ENCODE measurements around the gene DDX60.
"Not testable (repeated sequence)": the region's sequence is repeated elsewhere in the genome, so short reads cannot be mapped to it uniquely, and the experiment has no call there.

Gene DDX60, protein sequence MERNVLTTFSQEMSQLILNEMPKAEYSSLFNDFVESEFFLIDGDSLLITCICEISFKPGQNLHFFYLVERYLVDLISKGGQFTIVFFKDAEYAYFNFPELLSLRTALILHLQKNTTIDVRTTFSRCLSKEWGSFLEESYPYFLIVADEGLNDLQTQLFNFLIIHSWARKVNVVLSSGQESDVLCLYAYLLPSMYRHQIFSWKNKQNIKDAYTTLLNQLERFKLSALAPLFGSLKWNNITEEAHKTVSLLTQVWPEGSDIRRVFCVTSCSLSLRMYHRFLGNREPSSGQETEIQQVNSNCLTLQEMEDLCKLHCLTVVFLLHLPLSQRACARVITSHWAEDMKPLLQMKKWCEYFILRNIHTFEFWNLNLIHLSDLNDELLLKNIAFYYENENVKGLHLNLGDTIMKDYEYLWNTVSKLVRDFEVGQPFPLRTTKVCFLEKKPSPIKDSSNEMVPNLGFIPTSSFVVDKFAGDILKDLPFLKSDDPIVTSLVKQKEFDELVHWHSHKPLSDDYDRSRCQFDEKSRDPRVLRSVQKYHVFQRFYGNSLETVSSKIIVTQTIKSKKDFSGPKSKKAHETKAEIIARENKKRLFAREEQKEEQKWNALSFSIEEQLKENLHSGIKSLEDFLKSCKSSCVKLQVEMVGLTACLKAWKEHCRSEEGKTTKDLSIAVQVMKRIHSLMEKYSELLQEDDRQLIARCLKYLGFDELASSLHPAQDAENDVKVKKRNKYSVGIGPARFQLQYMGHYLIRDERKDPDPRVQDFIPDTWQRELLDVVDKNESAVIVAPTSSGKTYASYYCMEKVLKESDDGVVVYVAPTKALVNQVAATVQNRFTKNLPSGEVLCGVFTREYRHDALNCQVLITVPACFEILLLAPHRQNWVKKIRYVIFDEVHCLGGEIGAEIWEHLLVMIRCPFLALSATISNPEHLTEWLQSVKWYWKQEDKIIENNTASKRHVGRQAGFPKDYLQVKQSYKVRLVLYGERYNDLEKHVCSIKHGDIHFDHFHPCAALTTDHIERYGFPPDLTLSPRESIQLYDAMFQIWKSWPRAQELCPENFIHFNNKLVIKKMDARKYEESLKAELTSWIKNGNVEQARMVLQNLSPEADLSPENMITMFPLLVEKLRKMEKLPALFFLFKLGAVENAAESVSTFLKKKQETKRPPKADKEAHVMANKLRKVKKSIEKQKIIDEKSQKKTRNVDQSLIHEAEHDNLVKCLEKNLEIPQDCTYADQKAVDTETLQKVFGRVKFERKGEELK (N-terminal part only)

DNA sequence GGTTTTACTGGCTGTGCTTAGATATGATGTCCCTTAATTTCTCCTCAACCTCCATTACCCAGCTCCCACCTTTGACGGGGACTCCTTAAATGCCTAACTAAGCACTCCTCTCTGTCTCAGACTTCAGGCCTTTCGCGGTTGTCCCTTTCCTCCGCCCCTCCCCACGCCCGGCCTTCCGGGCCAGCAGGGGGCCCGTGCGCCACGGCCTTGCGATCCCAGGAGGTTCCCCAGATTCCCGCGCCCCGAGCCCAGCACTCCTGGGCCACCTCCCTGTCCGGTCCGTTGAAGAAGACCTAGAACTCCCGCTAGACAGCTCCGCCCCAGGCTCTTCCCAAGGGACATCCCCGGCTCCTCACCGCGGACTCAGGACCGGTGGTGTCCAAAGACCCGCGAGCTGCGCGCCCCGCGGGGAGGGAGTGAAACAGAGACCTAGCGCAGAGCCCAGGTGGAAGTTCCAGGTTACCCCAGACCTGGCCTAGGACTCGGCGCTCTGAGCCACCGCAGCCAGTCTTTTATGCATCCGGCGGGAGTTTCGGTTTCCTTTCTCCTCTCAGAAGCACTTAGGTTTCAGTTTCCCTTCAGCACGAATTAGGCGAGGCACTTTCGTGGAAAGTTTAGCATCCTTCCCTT is at the start of gene DDX60:
DDX60 (minus strand) TSS at position 487 of the 630 bp plus-strand sequence. CDS start 7,493 bp downstream, outside the sequence.
- H3K27ac Mint-ChIP-seq, result peak within 1 kb of the TSS; percentile 98
- H3K9me3 Mint-ChIP-seq, result no peaks in the 10 kb centered on the region
- H3K4me1 Mint-ChIP-seq (ENCODE audit: low read depth), result peaks cover 6% of the 10 kb centered on the region
- intact Hi-C loops (cut with micrococcal nuclease), result loop anchor here (5.0 kb wide), 1 partner anchor 159 kb away; no protein-coding TSS in a partner anchor
- no peaks in the 10 kb centered on the region for H3K27me3 Mint-ChIP-seq
- peaks cover 6% of the 10 kb centered on the region for H3K36me3 Mint-ChIP-seq (ENCODE audit: low read depth)
- peak within 1 kb of the TSS; percentile 89 for H3K4me3 Mint-ChIP-seq

DNA sequence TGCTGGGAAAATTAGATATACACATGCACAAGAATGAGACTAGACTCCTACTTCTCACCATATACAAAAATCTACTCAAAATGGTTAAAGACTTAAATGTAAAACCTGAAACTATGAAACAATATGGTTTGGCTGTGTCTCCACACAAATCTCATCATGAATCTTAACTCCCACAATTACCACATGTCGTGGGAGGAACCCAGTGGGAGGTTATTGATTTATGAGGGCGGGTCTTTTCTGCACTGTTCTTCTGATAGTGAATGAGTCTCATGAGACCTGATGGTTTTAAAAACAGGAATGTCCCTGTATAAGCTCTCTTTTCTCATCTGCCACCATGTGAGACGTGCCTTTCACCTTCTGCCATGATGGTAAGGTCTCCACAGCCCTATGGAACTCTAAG is 48.5 kb upstream of the DDX60 start:
- intact Hi-C loops (cut with micrococcal nuclease), result no loop called here
- peaks cover 10% of the 10 kb centered on the region for H3K9me3 Mint-ChIP-seq
- H3K27me3 Mint-ChIP-seq, result no peaks in the 10 kb centered on the region
- no peak overlapping the region for H3K27ac Mint-ChIP-seq
- no peak overlapping the region for H3K4me3 Mint-ChIP-seq
- H3K4me1 Mint-ChIP-seq (ENCODE audit: low read depth), result no peaks in the 10 kb centered on the region
- peaks cover 78% of the 10 kb centered on the region for H3K36me3 Mint-ChIP-seq (ENCODE audit: low read depth)

DNA sequence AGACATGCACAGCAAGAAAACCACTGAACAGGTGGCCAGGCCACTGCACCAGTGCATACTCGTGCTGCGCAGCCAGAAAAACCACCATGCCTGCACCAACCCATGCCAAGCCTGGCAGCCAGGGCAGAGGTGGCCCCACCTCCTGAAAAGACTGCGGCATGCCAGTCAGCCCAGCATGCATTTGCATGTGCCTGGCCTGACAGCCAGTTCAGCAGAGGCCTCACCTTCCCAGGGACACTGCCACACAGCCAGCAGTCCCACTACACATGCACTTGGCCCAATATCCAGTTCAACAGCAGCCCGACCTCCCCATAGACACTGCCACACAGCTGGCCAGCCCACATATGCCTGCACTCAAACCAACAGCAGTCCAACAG is 43.5 kb upstream of the DDX60 start:
- Mint-ChIP-seq H3K9me3 (peaks cover 6% of the 10 kb centered on the region), H3K27me3 (no peaks in the 10 kb centered on the region), H3K36me3 (ENCODE audit: low read depth) (peaks cover 84% of the 10 kb centered on the region), H3K4me1 (ENCODE audit: low read depth) (no peaks in the 10 kb centered on the region), H3K27ac (no peak overlapping the region), H3K4me3 (no peak overlapping the region)
- intact Hi-C loops (cut with micrococcal nuclease), result no loop called here

DNA sequence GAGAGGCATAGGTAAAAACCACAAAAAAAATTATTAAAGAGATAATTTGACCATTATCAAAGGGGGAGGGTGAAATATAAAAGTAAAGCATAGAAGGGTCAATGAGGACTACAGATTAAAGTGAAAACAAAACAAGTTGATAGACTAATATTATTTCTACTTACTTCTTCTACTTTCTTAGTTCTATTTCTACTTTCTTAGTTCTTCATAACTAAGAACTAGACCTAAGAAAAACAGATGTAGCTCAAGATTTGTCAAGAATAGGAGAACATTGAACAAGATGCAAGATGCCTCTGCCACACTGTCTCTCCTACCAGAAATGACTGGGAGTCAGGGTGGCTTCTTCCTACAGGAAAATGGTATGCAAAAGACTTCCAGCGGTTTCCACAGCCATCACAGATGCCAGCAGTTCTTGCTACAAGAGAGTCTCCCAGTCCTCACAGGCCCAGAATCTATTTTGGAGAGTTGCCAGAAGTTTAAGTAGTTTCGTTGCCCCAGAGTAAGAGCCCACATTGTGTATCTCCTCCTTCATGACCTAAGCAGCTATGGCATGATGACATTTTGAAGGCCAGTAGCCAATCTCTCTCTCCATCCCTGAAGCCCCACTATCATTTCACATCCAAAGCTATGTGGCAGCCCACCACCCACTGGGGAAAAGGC is 42.9 kb upstream of the DDX60 start:
- Mint-ChIP-seq H3K4me1 (ENCODE audit: low read depth) (no peaks in the 10 kb centered on the region), H3K4me3 (no peak overlapping the region), H3K27me3 (no peaks in the 10 kb centered on the region), H3K9me3 (peaks cover 6% of the 10 kb centered on the region), H3K36me3 (ENCODE audit: low read depth) (peaks cover 87% of the 10 kb centered on the region), H3K27ac (no peak overlapping the region)
- intact Hi-C loops (cut with micrococcal nuclease), result no loop called here

DNA sequence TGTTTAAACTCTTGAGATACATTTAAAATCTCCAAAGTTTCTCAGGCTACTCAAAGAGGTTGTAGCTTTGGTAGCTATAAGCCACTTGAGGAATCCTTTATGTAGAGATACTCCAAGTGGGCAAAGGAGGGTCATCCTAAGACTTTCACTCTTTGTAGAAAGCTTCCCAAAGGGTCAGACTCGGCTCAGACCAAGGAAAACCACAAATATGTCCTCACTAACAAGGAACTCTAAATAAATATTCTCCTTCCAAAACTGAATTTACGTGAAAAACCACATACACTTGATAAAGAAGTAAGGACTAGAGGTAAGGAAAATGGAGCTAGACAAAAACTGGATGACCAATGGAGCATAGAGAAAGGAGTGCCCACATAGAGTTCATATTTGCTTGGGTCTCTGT is 41.7 kb upstream of the DDX60 start:
- H3K27ac Mint-ChIP-seq, result no peak overlapping the region
- intact Hi-C loops (cut with micrococcal nuclease), result no loop called here
- H3K9me3 Mint-ChIP-seq, result peaks cover 6% of the 10 kb centered on the region
- no peak overlapping the region for H3K4me3 Mint-ChIP-seq
- H3K4me1 Mint-ChIP-seq (ENCODE audit: low read depth), result no peaks in the 10 kb centered on the region
- H3K36me3 Mint-ChIP-seq (ENCODE audit: low read depth), result peaks cover 82% of the 10 kb centered on the region
- H3K27me3 Mint-ChIP-seq, result no peaks in the 10 kb centered on the region

DNA sequence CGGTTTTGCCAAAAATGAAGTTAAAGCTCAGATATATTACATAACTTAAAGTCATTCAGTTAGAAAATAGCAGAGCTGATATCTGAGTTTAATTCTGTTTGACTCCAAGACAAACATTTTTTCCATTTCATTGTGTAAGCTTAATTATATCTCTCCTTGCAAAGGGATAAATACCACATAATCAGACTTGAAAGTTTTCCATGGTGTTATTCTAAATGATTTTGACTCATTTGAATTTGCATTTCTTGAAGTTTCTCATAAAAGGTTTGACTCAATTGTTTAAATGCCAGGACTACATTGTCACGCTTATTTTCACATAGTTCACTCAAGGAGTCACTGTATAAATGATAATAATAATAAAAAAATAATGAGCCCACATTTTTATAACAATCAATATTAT is 39.4 kb upstream of the DDX60 start:
- no peak overlapping the region for H3K27ac Mint-ChIP-seq
- no peak overlapping the region for H3K4me3 Mint-ChIP-seq
- H3K36me3 Mint-ChIP-seq (ENCODE audit: low read depth), result peaks cover 68% of the 10 kb centered on the region
- no peaks in the 10 kb centered on the region for H3K4me1 Mint-ChIP-seq (ENCODE audit: low read depth)
- H3K27me3 Mint-ChIP-seq, result no peaks in the 10 kb centered on the region
- intact Hi-C loops (cut with micrococcal nuclease), result no loop called here
- H3K9me3 Mint-ChIP-seq, result peaks cover 14% of the 10 kb centered on the region

DNA sequence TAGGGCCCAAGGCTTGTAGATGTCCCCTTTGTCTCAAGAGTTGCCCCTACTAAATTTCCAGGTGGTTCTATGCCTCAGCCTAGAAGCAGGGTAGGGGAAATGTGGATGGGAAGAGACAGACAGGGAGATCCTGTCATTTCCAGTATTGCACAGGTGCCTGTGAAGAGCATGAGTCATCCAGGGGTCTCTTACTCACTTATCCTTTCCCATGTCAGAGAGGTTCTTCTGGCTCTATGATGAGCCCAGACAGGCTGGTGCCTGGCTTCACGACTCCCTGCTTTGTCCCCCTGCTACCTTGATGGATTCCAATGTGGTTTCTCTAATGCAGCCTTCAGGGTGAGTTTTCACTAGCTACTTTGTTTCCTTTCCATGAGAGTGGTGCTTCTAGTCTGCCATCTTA is 35.2 kb upstream of the DDX60 start:
- peaks cover 49% of the 10 kb centered on the region for H3K9me3 Mint-ChIP-seq
- no peak overlapping the region for H3K4me3 Mint-ChIP-seq
- intact Hi-C loops (cut with micrococcal nuclease), result no loop called here

DNA sequence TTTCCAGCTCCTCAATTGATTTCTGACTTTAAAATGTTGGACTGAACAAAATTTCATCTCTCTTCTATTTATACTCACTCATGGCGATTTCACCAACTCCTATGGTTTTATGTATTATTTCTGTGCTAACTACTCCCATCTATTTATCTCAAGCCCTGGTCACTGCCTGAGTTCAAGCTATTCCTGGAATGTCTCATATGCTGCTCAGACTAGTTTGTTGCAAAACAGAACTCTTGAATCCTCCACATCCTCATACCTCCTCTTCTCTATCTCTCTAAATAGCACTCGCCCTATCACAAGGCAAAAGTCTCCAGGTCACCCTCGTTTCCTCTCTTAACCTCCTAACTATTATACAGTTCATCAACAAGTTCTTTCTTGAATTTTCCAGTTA is 19.0 kb upstream of the DDX60 start:
- intact Hi-C loops (cut with micrococcal nuclease), result no loop called here
- no peak overlapping the region for H3K4me3 Mint-ChIP-seq

More for the DNA sequence above, 35.2 kb upstream of the DDX60 start:
- Mint-ChIP-seq H3K27me3 (no peaks in the 10 kb centered on the region), H3K4me1 (ENCODE audit: low read depth) (no peaks in the 10 kb centered on the region), H3K36me3 (ENCODE audit: low read depth) (peaks cover 27% of the 10 kb centered on the region), H3K27ac (no peak overlapping the region)

DNA sequence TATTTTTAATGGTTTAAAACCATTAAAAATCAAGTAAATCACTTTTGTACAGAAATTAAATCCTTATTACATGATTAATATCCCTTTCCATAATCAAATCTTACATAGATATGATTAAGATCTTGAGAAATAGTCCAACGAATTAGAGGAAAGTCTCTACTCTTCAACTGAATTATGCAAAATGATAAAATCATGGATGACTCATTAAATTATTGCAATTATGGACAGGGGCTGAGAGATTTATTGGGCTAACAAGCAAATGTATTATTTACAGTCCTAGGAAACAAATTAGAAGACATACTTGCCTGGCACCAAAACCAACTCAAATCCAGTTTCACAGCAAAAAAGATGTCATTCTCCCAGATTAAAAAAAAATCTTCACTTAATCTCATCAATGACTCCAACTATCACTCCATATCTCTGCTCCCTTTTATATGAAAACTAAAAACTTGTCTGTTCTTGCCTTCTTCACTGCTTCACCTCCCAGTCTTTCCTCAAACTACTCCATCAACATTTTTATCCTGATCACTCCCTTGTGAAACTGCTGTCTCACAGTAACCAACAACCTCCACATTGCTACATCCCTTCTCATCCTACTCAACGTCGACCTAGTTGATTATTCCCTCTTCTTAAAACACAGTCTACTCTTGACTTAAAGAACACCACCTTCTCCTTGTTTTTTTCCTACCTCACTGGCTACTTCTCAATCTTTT is 18.4 kb upstream of the DDX60 start:
- H3K36me3 Mint-ChIP-seq (ENCODE audit: low read depth), result no peaks in the 10 kb centered on the region
- intact Hi-C loops (cut with micrococcal nuclease), result no loop called here

More for the DNA sequence above, 19.0 kb upstream of the DDX60 start:
- Mint-ChIP-seq H3K27ac (no peak overlapping the region), H3K27me3 (no peaks in the 10 kb centered on the region), H3K36me3 (ENCODE audit: low read depth) (no peaks in the 10 kb centered on the region), H3K9me3 (peaks cover 17% of the 10 kb centered on the region), H3K4me1 (ENCODE audit: low read depth) (no peaks in the 10 kb centered on the region)

DNA sequence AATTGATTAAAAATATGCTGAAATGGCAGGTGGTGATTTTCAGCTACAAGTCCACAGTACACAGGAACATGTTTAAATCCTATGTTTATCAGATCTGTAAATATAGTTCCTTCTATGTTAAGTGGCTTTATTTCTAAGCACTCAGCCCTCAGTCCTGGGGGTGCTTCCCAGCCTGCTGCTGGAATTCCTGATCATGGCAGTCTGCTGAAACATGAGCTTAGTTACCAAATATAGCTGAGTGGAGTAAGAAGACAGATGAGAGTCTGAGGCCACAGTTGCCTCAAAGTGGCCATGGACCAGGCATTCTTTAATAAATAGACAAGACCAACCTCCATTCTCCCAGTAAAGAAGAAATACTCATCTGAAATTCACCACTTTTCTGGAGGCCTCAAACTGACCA is 17.1 kb upstream of the DDX60 start:
- no peaks in the 10 kb centered on the region for H3K36me3 Mint-ChIP-seq (ENCODE audit: low read depth)
- H3K9me3 Mint-ChIP-seq, result no peaks in the 10 kb centered on the region
- H3K27me3 Mint-ChIP-seq, result no peaks in the 10 kb centered on the region
- H3K4me3 Mint-ChIP-seq, result no peak overlapping the region
- intact Hi-C loops (cut with micrococcal nuclease), result no loop called here
- H3K27ac Mint-ChIP-seq, result no peak overlapping the region
- H3K4me1 Mint-ChIP-seq (ENCODE audit: low read depth), result no peaks in the 10 kb centered on the region

More for the DNA sequence above, 18.4 kb upstream of the DDX60 start:
- peaks cover 11% of the 10 kb centered on the region for H3K9me3 Mint-ChIP-seq
- no peak overlapping the region for H3K4me3 Mint-ChIP-seq
- no peaks in the 10 kb centered on the region for H3K27me3 Mint-ChIP-seq
- H3K27ac Mint-ChIP-seq, result no peak overlapping the region
- H3K4me1 Mint-ChIP-seq (ENCODE audit: low read depth), result no peaks in the 10 kb centered on the region

DNA sequence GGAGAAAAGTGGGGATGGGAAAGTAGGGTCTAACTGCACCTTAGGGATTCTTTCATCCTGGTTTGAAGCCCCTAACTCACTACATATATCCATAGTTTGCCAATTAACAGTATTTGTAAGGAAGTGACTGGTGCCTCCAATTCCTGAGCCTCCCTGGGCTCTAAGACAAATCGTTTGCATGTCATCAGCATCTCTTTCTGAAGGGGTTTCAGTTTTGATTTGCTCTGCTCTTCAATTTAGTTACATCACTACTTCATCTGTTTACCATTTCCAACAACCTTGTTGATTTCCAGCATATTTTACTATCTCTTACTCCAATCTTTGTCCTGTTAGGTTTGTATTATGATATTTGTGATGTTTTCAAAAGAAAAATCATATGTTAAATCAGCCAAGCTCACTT is 15.5 kb upstream of the DDX60 start:
- Mint-ChIP-seq H3K4me1 (ENCODE audit: low read depth) (no peaks in the 10 kb centered on the region), H3K36me3 (ENCODE audit: low read depth) (no peaks in the 10 kb centered on the region), H3K4me3 (no peak overlapping the region), H3K27ac (no peak overlapping the region), H3K9me3 (no peaks in the 10 kb centered on the region), H3K27me3 (no peaks in the 10 kb centered on the region)
- intact Hi-C loops (cut with micrococcal nuclease), result no loop called here

DNA sequence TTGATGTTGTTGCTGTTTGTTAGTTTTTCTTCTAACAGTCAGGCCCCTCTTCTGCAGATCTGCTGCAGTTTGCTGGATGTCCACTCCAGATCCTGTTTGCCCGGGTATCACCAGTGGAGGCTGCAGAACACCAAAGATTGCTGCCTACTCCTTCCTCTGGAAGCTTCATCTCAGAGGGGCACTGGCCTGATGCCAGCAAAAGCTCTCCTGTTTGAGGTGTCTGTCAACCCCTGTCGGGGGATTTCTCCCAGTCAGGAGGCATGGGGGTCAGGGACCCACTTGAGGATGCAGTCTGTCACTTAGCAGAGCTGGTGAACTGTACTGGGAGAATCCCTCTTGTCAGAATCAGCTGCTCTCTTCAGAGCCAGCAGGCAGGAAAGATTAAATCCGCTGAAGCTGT is 12.0 kb upstream of the DDX60 start:
- intact Hi-C loops (cut with micrococcal nuclease); H3K4me1 Mint-ChIP-seq (ENCODE audit: low read depth); H3K36me3 Mint-ChIP-seq (ENCODE audit: low read depth); H3K27me3 Mint-ChIP-seq; H3K9me3 Mint-ChIP-seq; H3K4me3 Mint-ChIP-seq; H3K27ac Mint-ChIP-seq: not testable (repeated sequence)

All from dendritic cell treated with granulocyte-macrophage colony-stimulating factor and Interleukin-4, amounts not matched to agents 40 ng/mL and 50 ng/mL, for 4 days (primary cell).